Hematopoietic multipotent progenitor cell treated with erythropoietin and hydrocortisone succinate and interleukin-3 and kit ligand, for 8 days (in vitro differentiated cells): Measurements from ENCODE around the gene SECISBP2.
"Not testable (repeated sequence)": the region's sequence is repeated elsewhere in the genome, so short reads cannot be mapped to it uniquely, and the experiment has no call there.

ENCODE experiments used
- DNase-seq: peaks from one replicate; pipeline ENCODE4 v3.0.0-alpha.2; 2015

The SECISBP2 gene

DNA sequence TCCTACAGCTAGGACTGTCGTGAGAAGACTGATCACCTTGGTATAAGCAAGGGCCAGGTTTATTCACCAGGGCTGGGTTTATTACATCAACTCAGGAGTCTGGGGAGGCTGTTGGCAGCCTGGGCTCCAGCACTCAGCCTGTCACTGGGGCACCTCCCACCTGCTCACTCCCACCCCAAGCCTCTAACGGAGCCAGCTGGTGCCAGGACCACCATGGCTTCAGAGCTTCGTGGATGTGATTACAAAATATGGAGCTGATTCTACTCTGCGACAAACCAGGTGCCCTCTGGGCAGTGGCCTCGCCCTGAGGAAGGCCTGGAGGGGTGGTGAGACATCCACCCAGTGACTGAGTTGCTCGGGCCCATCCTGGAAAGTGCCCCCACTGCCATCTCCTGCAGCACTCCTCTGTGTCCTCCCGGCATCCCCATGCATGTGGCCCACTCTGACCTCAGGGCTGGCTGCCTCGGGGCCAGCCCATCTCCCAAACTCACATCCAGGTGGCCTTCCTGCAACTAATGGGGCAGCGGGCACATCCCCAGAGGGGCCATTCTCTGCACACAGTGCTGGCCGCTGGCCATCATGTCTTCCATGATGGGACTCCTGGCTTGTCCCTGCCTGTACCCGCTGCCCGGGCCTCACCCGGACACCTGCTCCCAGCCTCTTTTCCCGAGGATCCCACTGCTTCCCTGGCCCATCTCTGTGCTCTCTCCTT lies 49.6 kb downstream of the SECISBP2 start:
- DNase-seq, result no peak

DNA sequence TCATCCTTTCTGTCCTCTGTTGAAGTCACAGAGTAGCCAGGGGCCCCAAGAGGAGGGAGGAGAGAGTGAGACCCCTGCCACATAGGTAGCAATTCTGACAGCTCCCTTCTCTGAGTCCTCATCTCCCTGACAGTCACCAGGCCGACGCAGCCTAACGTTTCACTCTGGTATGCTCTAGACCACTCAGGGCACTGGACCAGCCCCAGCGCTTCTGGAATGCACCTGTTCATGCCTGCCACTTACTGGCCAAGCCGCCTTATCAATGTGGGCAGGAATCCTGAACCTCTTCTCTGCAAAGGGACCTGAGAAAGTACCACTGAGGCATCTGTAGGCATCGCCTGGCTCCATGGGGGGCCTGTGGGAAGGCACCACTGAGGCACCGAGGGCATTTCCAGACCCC lies 50.2 kb downstream of the SECISBP2 start:
- DNase-seq, result no peak

DNA sequence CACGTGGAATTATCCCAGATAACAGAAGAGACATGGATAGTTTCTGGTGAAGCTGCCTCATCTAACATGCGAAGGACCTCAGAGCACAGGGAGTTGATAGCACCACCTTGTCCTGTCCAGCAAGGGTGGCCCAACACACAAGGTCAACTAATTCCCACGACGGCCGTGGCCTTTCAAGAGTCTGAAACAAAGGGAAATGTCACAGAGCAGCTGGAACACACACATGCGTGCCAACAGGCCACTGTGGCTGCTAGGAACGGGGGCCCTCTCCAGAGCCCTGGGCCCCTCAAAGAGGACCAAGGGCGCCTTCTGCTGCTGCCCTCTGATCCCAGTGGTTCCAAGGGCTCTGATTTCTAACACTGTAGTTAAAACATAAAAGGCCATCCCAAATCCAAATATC lies 50.7 kb downstream of the SECISBP2 start:
- no peak for DNase-seq

DNA sequence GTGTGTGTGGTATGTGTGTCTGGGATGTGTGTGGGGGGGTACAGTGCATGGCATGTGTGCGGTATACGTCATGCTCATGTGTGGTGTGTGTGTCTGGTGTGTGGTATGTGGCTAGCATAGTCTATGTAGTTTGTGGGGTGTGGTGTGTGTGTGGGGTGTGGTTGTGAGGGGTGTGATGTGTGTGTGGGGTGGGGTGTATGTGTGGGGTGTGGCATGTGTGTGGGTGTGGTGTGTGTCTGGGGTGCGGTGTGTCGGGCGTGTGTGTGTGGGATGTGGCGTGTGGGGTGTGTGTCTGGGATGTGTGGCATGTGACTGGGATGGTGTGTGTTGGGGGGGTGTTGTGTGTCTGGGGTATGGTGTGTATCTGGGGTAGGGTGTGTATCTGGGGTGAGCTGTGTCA lies 52.3 kb downstream of the SECISBP2 start:
- no peak for DNase-seq

DNA sequence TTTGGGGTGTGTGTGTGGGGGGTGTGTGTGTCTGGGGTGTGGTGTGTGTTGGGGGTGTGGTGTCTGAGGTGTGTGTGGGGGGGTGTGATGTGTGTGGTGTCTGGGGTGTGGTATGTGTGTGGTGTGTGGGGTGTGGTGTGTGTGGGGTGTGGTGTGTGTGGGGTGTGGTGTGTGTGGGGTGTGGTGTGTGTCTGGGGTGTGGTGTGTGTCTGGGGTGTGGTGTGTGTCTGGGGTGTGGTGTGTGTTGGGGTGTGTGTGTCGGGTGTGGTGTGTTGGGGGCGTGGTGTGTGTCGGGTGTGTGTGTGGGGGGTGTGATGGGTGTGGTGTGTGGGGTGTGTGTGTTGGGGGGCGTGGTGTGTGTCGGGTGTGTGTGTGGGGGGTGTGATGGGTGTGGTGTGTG lies 53.5 kb downstream of the SECISBP2 start:
- not testable (repeated sequence) for DNase-seq

DNA sequence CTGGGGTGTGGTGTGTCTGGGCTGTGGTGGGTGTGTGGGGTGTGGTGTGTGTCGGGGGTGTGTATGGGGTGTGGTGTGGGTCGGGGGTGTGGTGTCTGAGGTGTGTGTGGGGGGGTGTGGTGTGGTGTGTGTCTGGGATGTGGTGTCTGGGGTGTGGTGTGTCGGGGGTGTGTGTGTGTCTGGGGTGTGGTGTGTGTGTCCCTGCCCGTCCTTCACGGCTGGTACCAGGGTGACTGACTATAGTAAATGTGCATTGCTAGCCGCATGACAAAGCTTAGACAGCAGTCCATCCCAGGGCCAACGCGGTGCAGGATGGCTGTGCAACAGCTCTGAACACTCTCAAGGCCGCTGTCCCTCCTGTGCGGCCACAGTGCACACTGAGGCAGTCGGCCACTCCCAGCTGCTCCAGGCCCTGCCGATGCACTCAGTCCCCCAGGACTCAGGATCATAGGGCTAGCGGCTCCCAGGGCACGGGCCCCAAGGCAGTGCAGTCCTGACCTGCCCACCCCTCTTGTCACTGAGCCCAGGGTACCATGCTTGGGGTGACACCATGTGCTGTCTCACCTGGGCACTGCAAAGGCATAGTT lies 54.0 kb downstream of the SECISBP2 start:
- peak; percentile 45 for DNase-seq

DNA sequence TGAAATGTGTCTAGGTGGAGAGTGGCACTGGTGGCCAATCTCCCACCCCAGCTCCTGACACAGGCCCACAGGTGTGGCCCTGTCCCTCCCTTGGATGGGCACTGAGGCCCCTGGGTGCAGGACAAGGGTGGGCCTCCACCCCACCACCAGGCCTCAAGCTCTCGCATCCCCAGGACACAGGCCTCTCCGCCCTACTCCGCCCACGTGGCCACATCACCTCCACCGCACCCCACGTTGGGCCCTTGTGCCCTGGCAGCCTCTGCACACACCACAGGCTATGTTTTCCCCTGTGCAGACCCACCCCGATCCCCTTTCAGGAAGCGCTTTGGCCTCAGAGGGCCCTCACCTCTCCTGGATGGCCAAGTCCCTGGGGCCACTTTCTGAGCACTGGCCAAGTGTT lies 54.7 kb downstream of the SECISBP2 start:
- no peak for DNase-seq

DNA sequence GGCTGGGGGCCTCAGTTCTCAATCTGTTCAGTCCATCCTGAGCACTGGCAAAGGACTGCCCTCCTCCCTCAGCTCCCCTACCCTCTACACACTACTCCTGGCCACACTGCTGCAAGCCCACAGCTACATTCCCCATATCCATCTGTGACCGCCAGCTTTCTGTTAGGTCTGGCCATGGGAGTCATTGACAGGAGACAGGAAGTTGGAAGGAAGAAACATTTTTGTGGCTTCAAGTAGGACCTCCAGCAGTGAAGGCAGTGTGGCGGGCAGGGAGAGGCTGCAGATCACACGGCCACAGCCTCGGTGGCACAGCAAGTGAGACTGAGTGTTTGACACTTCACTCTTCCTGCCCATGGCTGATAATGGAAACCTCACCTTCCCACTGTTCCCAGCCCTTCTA lies 55.9 kb downstream of the SECISBP2 start:
- DNase-seq, result peak; percentile 7

DNA sequence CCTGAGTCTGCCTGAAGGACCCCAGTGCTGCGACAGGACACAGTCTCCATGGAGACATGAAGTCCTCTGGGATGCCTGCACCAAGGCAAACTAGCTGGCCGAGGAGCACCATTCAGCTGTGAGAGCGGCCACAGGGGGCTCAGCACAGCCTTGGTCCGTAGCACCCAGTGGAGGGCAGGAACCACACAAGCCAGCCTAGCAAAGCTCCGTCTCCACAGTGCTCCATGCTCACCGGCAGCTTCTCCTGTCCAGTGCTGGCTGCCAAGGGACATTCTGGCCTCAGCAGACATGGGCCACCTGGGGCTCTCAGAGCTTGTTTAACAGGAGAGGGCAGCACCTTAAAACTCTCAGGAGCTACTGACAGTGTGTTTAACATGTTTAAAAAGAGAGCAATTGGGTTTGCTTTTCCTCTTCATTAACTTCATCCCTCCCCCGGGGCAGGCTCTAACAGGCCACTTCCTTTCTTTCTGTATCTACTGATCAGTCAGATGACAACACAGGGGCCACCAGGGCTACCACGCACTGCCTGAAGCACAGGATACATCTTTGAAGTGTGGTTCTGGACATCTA lies 57.0 kb downstream of the SECISBP2 start:
- peak; percentile 72 for DNase-seq

DNA sequence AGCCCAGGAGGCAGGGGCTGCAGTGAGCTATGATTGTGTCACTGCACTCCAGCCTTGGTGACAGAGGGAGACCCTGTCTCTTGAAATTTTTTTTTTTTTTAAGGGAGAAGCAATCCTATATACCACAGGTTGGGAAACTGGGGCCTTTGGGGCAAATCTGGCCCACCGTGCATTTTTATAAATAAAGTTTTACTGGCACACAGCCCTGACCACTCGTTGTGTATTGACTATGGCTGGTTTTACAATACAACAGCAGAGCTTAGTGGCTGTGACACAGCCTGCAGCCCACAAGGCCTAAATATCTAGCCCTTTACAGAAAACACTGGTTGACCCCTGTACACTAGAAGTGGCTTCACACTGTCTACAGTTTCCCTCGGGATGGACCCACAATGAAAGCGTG lies 58.0 kb downstream of the SECISBP2 start:
- no peak for DNase-seq

DNA sequence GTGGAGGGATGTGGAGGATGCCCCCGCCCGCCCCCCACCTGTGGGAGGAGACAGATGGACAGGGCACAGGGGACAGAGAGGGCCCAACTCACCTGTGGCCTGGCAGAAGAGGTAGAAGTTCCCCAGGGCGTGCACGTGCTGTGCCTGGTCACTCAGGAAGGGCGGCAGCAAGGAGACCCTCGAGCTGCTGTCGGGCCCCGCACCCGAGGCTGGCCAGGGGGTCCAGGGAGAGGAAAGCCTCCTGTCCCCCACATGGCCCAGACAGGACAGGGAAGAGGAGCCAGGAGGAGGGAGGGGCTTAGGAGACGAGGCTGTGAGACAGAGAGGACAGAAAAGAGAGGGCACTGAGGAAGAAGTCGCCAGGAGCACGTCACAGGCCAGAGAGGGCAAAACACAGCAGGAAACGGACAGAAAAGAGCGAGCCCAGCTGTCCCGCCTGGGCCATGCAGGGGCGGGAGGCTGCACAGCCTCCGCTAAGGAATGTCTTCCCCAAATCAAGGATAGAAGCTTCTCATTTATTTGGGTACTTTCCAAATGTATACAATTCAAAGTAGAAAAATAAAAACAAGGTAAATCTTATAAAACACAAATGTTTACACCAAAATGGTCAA lies 58.5 kb downstream of the SECISBP2 start:
- no peak for DNase-seq

DNA sequence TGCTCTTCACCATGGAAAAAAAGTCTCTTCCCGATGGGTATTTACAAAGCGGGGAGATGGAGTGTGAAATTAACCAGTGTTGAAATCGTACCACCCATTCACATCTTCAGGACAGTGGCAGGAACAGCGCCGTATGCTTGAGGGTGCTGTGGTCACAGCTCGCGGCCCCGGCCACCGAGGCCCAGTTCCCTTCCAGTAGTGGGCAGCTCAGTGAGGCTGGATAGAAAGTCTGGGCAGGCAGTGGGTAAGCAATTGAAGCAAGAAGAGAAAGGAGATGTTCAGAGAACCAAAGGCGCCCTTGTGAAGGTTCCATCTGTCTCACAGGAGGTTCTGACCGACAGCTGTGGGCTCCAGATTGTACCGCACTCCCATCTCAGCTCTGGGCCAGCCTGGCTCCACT lies 59.1 kb downstream of the SECISBP2 start:
- no peak for DNase-seq

DNA sequence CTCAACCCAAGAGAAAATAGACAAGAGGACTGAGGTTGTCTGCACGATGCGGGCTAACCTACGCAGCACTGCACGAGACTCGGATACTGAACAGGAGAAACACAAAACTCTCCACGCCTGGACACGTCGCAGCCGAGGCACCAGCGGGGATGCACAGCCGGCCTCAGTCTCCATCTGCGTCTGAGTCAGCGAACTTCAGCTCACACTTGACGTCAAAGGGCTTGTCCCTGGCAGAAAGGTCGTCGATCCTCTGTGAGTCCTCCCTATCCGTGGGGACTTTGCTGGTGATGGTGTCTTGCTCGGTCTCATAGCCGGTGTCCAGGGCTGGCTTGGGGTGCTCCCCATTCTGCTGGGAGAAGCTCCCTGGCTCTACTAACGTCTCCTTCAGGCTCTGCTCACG lies 60.2 kb downstream of the SECISBP2 start:
- DNase-seq, result no peak

DNA sequence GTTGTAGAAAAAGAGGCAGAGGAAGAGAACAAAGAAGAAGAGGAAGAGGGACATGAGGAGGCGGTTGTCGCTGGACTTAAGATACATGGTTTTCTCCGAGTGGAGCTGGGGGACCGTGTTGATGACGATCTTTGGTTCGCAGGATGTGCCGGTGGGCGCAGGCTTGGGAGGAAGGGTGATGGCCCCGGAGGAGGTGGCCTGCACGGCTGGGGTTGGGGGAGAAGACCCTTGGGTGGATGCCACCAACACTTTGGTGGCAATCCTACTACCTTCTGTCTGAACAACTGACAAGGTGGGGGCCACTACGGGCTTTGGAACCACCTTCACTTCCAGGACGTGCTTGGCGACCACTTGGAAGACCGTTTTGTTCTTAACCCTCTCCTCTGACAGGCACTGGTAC lies 60.7 kb downstream of the SECISBP2 start:
- DNase-seq, result no peak

DNA sequence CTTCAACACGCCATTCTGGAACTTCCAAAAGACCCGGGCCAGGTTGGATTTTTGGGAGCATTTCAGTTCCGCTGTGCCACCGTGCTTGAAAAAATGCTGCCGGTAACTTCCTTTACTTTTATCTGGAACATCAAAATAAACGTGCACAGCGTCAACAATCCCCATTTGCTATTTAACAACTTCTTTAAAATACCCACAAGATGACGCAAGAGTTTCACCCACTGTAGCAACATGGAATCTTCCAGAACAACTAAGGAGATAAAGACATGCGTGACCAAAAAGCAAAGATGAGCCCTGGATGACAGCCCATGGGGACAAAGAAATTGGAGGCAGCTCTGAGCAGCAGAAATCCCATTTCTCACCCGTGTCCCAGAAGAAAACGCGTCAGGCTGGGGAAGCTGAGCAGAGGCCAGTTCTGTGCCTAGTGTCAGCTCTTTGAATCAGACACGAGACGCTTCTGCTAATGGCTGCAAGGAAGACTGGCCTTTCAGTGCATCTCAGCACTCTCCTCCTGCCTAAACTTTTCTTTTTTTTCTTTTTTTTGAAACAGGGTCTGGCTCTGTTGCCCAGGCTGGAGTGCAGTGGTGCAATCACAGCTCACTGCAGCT lies 61.3 kb downstream of the SECISBP2 start:
- peak; percentile 26 for DNase-seq

DNA sequence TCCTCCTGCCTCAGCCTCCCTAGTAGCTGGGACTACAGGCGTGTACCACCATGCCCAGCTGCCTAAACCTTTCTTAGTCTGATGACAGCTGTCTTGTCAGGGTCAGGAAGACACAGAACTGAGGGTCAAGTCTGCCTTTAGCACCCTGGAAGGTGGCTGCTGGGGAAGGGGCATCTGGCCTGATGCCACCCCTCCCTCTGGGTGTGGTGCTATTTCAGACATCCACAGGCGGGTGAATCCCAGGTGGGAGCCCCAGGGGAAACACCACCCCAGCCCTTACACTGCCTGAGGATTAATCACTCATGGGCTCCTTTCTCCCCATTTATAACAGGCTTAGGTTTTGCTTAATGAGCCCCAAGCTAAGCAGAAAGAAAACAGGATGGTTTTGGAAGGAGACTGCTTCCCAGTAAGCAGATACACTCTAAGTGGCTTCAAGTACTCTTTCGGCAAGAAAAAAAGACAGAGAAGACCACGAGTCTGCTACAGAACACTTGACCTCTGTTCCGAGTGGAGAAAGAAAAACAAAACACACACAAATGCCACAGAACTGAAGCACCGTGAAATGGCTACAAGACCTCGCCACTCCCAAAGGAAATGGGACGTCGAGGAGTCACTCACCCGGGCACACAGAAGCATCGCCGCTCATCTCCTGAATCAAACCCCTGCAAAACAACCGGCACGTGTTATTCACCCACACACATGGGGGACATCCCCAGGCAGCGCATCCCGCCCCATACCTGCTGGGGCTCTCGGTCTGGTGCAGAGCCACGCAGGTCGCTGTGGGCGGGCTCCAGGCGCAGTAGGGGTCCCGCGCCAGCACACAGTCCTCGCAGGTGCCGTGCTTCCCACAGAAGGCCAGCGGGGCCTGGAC lies 62.4 kb downstream of the SECISBP2 start:
- no peak for DNase-seq

DNA sequence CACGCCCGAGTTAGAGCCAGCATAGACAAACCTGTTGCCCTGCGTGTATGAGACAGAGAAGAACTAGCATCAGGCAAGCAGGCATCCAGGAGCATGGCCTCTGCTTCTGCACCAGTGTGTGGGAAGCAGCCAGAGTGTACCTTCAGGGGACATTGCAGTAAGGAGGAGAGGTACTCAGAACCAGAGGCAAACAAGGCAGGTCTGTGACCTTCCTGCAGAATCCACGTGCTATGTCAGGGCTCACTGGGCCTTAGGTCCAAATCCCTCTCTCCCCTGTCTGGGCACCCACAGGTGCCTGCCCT lies 63.0 kb downstream of the SECISBP2 start:
- DNase-seq, result no peak

DNA sequence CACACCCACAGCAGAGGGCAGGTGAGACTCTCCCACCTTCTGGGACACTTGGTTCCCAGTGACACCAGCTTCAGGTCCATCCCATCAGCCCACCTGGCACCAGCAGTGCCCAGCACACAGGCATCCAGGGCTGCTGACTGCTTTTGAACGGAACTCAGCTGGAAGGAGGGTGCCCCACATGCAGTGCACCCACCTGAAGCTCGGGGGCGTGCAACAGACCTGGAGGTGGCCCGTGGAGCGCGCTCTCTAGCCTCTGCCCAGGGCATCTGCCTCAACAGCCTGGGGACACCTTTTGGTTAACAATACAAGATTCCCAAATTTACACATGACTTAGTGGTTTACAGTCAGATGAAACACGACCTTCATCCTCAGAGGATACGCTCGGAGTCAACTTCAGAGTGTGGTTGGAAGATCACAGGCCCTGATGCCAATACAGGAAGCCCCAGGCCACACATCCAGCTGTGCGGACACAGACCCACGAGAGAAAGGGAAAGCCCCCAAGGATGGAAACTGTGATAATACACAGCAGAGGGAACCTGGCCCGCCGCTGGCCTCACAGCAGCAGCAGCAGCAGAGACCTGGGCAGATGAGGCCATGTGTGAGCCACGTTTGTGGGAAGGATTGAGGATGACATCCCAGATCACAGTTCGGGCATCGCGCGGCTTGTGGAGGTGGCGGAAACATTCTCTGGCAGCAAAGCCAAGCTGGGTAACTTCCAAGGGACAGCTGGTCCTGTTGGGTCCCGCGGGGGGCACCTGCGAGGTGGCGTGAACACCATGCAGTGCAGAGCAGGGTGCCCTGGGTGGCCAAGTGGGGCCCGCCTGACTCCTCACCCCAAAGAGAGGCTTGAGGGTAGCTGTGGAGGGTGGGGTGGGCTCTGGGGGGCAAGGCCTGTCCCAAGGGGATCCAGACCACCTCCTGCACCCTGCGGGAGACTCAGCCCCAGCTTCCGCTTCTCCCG lies 64.0 kb downstream of the SECISBP2 start:
- no peak for DNase-seq

DNA sequence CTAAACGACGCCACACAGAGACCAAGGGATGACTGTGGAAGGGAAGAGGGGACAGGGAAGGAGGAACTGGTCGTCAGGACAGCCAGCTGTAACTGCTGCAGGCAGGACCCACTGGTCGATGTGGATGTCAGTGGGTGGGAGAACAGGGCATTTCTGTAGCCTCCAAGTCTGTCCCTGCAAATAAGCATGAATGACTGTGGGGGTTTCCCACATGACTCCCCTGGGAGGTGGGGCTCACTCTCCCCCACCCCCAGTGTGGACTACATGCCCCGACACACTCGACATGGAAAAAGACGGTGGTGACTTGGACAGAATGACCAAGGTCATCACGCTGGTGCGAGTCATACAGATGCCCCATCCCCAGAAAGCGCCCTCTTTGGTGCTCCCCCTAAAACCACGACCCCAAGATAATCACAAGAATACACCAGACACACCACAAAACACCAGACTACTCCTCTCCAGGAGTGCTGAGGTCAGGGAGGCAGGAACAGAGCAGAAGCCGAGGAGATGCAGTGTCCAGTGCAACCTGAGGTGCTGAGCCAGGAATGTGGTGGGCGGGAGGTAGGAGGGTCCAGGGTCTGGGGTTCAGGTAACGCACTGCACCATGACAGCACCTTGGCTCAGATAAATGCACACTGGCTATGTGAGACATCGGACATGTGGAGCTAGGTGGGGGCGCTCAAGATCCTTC lies 64.9 kb downstream of the SECISBP2 start:
- no peak for DNase-seq

DNA sequence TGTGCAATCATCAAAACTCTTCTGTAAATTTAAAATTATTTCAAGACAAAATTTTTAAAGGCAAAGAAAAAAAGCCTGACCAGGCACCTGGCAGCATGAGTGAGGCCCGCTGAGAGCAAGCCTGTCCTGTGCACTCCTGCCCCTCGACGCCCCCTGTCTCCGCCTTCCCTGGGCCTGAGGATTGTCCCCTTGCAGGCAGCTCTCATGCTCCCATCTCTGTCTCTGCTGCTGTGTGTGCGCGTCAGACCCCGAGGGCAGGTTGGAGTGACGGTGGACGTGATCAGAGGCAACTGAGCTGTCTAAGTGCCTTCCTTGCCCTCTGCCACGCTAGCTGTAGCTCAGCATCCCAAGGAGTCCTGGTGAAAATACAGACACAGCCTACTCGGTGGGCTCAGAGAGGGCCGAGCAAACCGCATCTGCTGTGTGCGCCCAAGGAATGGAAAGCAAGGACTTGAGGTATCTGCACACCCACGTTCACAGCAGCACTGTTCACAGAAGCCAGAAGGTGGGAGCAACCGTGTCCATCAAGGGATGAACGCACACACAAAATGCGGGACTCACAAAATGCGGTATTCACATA lies 65.5 kb downstream of the SECISBP2 start:
- no peak for DNase-seq

DNA sequence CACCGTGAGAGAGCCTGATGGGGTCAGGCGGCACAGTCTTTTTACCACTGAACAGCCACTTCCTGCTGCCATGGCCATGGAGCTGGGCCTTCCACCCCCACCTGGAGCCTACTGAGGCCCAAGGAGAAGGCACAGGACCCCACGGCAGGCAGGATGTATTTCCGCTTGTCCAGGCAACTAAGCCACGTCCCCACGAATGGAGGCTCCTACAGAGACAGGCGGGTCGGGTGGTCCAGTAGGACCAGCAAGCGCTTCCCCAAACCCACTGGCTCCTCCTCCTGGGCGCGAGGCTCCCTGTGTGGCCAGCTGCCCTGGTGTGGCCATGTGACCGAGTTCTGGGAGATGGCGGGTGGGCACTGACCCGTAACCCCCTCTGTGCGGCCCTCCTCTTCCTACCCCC lies 66.5 kb downstream of the SECISBP2 start:
- DNase-seq, result no peak
